SW480 (cell line): ENCODE results near the gene QPRT.
"Not testable (repeated sequence)": the region's sequence is repeated elsewhere in the genome, so short reads cannot be mapped to it uniquely, and the experiment has no call there.

Source experiments
- DNase-seq: peaks from one replicate; pipeline ENCODE4 v3.0.0-alpha.2; 2016; ENCODE audit warnings: low spot score

QPRT gene

DNA sequence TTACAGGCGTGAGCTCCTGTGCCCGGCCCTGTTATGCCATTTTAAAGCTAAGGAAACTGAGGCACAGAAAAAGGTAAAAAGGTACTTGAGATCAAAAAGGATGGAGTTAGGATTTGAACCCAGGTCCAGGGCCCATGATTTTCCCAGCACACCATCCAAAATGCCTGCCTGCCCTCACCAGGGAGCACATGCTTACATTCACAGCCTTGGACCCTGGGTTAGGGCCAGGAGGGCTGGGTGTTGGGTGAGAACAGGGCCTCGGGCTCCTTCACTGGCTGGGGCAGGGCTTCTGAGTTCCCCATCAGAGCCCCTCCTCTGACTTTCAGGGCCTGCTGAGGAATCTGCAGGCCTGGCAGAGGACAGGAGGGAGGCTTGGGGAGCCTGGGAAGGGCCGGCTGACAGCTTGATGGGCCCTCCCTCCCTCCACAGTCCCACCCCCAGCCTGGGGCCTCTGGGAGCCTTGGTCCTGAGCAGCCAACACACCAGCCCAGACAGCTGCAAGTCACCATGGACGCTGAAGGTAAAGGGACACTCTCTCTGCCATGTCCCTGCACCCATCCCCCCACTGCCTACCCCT is at the start of gene QPRT:
TSS of gene QPRT (plus strand) at position 490 of the 577 bp plus-strand sequence. CDS start at position 508, 18 bp downstream.
- no peak for DNase-seq

DNA sequence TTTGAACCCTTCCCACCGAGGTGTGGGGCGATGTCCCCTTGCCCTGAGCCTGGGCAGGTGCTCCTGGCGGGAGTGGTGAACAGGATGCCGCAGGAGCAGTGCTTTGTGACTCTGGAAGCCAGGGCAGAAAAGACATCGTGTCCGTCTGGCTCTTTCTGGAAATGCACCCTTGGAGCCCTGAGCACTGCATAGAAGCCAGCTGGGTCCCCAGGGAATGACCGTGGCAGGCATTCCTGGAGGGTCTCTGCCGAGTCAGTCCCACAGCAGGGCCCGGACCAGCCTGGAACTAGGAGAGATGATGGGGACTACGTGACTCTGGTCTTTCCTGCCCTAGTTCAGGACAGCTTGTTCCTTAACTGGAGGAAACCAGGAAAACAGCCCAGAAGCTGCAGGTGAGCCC is 49.7 kb upstream of the QPRT start:
- not testable (repeated sequence) for DNase-seq

DNA sequence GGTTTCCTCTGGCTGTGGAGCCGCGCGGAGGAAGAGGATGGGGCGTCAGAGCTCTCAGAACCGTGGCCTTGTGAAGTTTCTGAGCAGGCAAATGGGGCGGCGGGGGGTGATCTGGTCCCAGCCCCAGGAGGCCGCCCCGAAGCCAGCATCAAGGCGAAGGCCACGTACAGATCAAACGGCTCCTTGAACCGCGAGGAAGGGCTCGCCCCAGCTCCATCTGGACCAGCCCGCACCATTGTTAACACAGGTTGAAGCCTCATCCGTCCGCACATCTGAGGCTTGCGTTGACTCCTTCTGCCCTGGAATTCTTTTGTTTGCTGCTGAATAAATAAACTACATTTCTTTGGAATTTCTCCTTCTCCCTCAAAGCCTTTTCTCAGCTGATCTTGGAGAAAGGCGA is 47.3 kb upstream of the QPRT start:
- DNase-seq = not testable (repeated sequence)

DNA sequence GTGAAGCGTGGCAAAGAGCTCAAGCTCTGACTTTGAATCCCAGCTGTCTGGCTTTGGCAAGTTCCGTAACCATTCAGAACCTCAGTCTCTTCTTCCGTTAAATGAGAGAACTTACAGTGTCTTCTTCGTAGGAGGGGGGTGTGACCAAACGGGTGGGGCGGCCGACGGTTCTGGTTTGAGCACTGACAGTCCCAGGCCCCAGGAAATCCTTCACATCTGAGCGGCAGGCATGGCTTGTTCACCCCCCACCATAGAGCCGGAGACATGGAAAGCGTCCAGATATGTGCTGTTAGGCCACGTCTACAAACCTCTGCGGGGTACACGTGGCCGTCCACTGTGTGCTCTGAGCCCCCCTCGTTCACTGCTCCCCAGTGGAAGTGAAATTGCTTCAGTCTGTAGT is 43.1 kb upstream of the QPRT start:
- DNase-seq = not testable (repeated sequence)

DNA sequence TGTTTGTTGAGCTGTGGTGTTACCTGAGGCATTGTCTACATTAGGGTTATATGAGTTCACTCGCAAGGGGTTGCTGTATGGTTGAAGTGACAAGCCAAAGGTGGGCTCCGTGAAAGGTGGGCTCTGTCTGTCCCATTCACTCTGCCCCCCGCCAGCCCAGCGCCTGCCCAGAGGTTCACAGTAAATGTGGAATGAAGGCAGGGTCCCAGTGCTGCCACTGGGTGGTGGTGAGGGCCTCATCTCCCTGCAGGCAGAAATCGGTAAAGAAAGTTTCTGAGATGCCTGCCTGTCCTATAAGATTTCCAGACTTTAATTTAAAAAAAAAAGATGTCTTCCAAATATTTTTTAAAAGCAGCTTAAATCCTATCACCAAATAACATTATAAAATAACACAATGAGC is 42.6 kb upstream of the QPRT start:
- DNase-seq = not testable (repeated sequence)

DNA sequence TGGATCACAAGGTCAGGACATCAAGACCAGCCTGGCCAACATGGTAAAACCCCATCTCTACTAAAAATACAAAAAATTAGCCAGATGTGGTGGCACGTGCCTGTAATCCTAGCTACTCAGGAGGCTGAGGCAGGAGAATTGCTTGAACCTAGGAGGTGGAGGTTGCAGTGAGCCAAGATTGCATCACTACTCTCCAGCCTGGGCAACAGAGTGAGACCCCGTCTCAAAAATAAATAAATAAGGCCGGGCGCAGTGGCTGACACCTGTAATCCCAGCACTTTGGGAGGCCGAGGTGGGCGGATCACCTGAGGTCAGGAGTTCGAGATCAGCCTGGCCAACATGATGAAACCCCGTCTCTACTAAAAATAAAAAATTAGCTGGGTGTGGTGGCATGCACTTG is 40.2 kb upstream of the QPRT start:
- DNase-seq = not testable (repeated sequence)

DNA sequence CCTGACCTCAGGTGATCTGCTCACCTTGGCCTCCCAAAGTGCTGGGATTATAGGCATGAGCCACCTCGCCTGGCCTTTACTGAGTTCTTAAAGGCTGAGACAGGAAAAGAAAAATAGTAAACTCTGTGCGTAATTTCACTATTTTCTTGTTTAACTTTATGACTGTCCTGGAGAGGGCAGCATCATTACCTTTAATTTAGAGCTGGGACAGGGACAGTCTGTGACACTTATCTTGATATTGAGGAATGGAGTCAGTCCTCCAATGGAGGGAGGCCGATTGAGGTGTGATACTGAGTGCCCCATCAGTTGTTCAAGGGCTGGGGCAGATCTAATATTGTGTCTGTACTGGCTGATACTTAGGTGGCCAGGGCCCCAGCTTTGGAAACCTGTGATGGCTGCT is 37.4 kb upstream of the QPRT start:
- peak; percentile 23 for DNase-seq

DNA sequence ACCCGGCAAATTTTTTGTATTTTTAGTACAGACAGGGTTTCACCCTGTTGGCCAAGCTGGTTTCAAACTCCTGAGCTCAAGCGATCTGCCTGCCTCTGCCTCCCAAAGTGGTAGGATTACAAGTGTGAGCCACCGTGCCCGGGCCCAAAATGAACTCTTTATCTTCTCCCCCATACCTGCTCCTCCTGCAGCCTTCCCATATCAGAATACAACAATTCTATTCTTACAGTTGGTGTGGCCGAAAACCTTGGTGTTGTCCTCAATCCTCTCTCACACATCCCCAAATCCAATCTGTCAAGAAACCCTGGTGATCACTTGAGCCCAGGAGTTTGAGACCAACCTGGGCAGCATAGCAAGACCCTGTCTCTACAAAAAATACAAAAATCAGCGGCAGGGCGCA is 35.4 kb upstream of the QPRT start:
- DNase-seq = no peak

DNA sequence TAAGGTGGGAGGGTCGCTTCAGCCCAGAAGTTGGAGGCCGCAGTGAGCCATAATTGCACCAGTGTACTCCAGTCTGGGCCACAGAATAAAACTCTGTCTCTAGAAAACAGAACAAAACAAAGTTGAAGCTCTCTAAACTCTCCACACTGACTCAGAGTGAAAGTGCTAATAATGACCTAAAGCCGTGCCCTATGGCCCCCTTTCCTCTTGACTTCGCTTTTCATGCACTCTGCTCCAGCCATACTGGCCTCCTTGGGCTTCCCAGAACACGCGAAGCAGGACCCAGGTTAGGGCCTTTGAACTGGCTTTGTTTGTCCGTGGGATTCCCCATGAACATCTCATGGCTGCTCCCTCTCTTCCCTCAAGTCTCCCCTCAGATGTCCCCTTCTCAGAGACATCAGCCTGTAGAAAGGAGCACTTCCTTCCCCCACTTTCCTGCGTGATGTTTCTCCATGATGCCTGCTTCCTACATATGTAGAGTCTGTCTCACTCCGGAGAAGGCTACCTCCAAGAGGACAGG is 34.6 kb upstream of the QPRT start:
- DNase-seq = no peak

DNA sequence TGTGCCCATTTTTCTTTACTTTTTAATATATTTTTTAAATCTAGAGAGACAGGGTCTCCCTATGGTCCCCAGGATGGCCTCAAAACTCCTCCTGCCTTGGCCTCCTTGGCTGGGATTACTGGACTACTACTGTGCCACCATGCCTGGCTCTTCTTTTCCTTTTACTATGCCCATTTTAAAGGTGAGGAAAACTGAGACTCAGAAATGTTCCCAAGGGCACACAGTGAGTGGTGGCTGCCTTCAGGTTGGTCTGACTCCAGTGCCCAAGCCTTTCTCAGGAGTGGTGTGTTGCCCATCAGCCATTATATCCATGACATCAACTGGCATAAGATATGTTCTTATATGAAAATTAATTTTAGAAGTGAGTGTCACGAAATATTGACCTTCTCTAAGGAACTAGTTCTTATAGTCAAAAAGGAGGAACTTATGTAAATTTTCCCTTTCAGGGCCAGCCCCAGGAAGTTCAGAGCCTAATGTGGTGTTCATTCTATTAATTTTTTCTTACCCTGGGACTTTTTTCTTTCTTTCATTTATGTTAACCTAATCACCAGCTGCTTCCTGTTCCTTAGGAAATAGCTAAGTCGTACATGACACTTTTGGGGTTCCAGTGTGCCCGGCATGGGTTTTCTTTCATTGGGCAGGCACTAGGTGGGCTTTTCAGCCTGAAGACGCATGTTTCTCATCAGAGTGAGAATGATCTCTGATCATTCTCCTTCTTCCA is 33.8 kb upstream of the QPRT start:
- DNase-seq = no peak

DNA sequence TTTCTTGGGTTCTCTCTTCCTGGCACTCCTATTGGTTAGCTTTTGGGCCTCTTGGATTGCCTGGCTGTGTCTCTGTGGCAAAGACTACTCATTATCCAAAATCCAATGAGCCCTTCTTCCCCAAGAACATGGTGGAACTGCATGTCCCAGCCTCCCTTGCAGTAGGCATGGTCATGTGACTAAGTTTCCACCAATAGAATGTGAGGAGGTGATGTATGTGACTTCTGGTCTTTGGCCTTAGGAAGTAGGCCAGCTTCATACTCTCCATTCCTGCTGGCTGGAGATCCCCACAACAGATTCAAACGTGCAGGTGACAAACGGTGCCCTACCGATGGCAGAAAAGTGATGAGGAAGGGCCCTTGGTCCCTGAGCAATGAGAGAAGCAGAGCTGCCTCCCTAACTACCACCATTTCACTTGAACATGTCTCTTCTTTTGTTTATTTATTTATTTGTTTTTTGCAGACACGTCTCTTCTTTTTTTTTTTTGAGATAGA is 33.2 kb upstream of the QPRT start:
- DNase-seq = peak; percentile 37

DNA sequence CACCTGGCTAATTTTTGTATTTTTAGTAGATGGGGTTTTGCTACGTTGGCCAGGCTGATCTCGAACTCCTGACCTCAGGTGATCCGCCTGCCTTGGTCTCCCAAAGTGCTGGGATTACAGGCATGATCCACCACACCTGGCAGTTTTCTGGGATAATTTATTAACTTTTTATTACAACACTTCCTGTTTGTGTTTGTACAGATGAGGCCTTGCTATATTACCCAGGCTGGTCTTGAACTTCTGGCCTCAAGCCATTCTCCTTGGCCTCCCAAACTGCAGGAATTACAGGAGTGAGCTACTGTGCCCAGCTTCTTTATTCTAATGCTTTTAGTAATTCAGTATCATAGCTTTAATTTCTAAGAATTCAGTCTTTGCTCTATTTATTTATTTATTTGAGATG is 32.0 kb upstream of the QPRT start:
- DNase-seq = no peak

DNA sequence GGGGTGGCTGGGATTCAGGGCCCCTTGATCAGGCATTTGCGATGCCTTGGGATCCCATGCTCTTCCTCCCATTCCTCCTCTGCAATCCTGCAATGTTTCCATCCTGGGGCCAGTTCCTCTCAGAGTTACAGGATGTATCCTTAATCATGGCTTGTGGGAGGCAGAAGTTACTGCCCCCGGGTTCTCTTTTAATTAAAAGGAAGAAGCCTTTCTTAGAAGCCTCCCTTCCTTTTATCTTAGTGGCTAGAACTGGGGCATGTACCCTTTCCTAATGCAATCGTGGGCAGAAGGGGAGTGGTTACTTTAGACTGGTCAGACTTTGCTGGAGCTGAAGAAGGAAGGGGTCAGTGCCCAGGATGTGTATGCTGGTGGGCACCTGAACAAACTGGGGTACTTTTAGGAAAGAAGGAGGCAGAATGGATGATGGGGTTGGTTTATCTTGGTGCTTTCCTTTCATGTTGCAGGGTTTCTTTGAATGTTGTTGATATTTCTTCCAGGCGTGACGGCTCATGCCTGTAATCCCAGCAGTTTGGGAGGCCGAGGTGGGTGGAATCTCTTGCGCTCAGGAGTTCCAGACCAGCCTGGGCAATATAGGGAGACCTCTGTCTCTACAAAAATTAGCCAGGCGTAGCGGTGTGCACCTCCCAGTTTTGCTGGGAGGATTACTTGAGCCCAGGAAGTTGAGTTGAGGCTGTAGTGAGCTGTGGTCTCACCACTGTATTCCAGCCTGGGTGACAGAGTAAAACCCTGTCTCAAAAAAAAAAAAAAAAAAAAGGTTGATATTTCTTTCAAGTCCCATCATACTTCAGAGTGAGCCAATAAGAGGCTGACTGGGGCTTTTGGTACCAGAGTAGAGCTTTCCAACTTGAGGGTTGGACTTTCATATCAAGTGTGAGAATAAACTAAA is 29.1 kb upstream of the QPRT start:
- no peak for DNase-seq

DNA sequence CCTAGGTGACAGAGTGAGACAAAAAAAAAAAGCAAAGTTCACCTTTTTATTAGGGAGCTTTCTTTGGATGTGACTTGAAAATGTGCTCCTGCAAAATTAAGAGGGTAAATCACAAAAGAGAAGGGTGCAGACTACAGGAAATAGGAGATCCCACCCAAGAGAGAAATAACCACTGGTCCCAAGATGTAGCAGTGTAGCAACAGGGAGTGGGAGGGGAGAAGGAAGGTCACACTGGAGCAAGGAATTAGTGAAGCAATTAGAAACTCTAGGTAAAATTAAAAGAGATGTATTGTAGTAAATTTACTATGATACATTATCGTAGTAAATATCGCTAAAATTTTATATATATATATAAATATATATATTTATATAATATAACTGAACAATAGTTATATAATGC is 28.2 kb upstream of the QPRT start:
- no peak for DNase-seq

DNA sequence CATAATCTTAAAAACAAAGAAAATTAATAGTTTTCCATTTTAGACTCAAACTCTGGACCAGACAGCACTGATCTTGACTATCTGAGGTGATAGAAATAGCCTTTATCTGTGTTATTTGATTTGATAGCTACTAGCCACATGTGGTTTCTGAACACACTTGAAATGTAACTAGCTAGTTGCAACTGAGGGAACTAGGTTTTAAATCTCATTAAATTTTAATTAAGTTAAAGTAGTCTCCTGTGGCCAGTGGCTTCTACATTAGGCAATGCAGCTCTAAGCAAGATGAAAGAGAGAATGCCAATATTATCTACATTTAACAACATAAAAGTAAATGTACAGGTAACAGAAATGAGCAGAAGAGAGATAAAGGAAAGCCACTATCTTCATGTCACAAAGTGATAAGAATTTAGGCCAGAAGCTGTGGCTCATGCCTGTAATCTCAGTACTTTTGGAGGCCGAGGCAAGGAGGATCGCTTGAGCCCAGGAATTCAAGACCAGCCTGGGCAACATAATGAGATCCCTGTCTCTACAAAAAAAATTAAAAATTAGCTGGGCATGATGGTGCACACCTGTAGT is 27.1 kb upstream of the QPRT start:
- DNase-seq = no peak

DNA sequence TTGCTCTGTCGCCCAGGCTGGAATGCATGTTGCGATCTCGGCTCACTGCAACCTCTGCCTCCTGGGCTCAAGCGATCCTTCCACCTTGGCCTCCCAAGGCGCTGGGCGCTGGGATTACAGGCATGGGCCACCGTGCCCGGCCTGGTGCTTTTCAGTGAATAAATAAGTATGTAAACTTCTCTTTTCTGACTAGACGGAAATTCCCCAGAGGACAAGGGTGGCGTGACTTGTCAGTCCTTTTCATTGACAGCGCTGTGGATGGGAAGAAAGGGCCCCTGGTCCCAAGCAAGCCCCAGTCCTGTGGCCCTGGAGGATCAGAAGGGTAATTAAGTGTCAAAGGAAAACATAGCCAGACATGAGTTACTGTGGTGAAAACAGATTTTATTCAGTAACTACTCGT is 25.5 kb upstream of the QPRT start:
- no peak for DNase-seq

DNA sequence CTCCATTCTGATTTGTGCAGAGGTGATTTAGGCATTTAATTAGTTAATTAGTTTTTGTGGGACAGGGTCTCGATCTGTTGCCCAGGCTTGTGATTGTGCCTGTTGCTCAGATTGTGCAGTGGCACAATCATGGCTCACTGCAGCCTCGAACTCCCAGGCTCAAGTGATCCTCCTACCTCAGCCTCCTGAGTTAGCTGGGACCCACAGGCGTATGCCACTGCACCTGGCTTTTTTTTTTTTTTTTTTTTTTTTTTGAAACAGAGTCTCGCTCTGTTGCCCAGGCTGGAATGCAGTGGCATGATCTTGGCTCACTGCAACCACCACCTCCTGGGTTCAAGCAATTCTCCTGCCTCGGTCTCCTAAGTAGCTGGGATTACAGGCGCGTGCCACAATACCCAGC is 25.1 kb upstream of the QPRT start:
- not testable (repeated sequence) for DNase-seq

DNA sequence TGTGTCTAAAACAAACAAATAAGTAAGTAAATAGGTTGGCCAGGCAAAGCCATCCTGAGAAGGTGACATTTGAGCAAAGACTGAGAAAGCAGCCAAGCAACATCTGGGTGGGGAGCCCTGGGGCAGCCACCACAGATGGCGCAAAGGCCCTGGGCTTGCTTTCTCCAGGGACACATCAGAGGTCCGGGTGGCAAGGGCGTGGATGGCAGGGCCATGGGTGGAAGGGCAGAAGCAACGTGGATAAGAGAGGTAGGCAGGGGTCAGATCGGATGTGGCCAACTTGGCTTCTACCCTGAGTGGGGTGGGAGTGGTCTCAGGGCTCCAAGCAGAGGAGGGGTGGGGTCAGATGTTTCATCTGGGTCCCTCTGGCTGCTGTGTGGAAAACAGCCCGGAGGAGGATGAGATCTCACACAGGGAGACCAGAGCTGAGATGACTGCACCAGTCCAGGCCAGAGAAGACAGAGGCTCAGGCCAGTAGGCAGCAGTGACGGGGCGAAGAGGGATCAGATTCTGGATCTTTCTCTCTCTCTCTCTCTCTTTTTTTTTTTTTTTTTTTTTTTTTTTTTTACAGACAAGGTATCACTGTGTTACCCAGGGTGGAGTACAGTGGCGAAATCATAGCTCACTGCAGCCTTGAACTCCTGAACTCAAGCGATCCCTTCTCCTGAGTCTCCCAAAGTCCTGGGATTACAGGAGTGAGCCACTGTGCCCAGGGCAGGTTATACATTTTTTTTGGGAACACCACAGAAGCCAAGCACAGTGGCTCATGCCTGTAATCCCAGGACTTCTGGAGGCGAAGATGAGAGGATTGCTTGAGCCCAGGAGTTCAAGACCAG is 22.1 kb upstream of the QPRT start:
- DNase-seq = no peak

DNA sequence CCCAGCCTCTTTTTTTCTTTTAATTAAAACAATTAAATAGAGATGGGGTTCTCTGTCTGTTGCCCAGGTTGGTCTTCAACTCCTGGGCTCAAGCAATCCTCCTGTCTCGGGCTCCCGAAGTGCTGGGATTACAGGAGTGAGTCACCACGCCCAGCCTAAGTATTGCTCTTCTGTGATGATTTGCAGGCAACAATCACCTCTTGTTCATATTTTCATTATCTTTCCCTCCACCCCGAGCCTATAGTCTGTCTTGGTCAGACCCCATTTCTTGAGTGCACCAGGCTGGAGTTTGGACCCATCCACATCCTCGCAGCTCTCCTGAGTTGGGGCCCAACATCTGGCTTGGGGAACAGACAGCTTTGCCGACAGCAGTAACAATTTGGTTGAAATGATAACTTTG is 20.3 kb upstream of the QPRT start:
- no peak for DNase-seq

DNA sequence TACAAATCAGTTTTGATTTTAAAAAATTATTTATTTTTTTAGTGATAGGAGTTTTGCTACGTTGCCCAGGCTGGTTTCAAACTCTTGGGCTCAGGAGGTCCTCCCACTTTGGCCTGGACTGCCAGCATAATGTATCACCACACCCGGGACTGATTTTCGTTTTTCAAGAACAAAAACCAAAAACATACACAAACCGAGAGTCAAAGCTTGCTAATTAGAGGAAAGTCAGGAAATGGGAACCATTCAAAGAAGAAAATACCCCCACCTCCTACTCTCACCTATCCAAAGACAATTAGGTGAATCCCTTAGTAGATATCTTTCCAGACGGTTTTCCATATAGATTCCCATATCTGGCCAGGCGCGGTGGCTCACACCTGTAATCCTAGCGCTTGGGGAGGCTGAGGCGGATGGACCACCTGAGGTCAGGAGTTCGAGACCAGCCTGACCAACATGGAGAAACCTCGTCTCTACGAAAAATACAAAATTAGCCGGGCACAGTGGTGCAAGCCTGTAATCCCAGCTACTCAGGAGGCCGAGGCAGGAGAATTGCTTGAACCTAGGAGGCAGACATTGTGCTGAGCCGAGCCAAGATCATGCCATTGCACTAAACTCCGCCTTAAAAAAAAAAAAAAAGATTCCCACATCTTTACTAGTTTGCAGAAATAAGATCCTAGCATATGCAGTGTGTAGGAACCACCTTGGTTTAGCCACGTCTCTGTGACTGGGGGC is 16.8 kb upstream of the QPRT start:
- DNase-seq = no peak

DNA sequence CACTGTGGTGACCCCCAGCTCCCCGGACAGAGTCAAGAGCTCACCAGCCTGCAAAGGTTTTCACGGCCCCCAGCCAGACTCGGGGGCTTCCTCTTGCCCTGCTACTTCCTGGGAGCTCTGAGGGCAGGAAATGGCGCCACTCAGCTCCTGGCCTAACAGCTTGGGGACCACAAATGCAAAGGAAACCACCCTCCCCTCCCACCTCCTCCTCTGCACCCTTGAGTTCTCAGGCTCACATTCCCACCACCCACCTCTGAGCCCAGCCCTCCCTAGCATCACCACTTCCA is 16.3 kb upstream of the QPRT start:
- no peak for DNase-seq
